B cell (primary cell): ENCODE measurements around the gene SLC47A2. TPM values are rescaled to one million over a fixed set of nuclear protein-coding genes. Genes with fewer than 3 reads are reported as not detected.

Source experiments
- ATAC-seq: fragments of 200-7000 bp; cut with Tn5 transposase; one replicate; pipeline ENCODE4 v1.10.0; 2021; ENCODE audit warnings: low read depth, mild to moderate bottlenecking, moderate number of reproducible peaks, moderate library complexity
- CTCF ChIA-PET: fragments of 350-600 bp; sonication (Branson Sonifier 250); formaldehyde crosslinking; loops from one replicate; lab custom pipeline; 2021; ENCODE audit warnings: antibody characterized with exemption, inconsistent platforms; lab: Charles Lee
- POLR2A ChIA-PET: fragments of 350-600 bp; sonication (Branson Sonifier 250); formaldehyde crosslinking; loops from one replicate; lab custom pipeline; 2021; ENCODE audit warnings: antibody characterized with exemption; lab: Charles Lee
- DNase-seq: peaks from one replicate; pipeline ENCODE4 v3.0.0; 2013
- H2AFZ ChIP-seq: 2 replicates; pipeline ENCODE4 v1.6.1; 2012; ENCODE audit warnings: mild to moderate bottlenecking, low read depth, low read length; ENCODE audit not compliant: insufficient read depth, poor library complexity, severe bottlenecking
- H3K27ac ChIP-seq, 2 donors: 1 replicate in 1 of 2; 2 replicates in 1 of 2; pipeline ENCODE4 v1.5.1; 2012 to 2013; ENCODE audit warnings: low read length in 2 of 2, mild to moderate bottlenecking in 2 of 2, moderate library complexity in 1 of 2
- H3K27me3 ChIP-seq, 4 experiments: fragments of 200-600 bp in 1 of 4; sonication (generic) in 1 of 4; replicated peaks in 1 of 4; 1 replicate in 2 of 4; 2 replicates in 2 of 4; pipeline versions ENCODE4 v1.6.1 to v1.7.0; 2013 to 2016; ENCODE audit warnings: low read length in 3 of 4, mild to moderate bottlenecking in 2 of 4, mixed read lengths in 1 of 4, moderate library complexity in 1 of 4; ENCODE audit not compliant: insufficient read depth in 4 of 4, control insufficient read depth in 3 of 4; ENCODE audit errors: control extremely low read depth in 1 of 4
- H3K36me3 ChIP-seq, 2 experiments: replicated peaks in 1 of 2; 1 replicate in 1 of 2; 2 replicates in 1 of 2; pipeline versions ENCODE4 v1.6.1 to v1.7.1; 2013; ENCODE audit warnings: low read length in 1 of 2; ENCODE audit not compliant: insufficient read depth in 2 of 2, control insufficient read depth in 1 of 2; ENCODE audit errors: control extremely low read depth in 1 of 2, extremely low read depth in 1 of 2
- H3K4me1 ChIP-seq, 2 donors: fragments of 200-600 bp in 1 of 2; sonication (generic) in 1 of 2; 1 replicate in 1 of 2; 2 replicates in 1 of 2; pipeline versions ENCODE4 v1.5.1 to v1.6.1; 2013 to 2017; ENCODE audit warnings: low read length in 2 of 2; ENCODE audit not compliant: control insufficient read depth in 2 of 2, insufficient read depth in 2 of 2
- H3K4me2 ChIP-seq: replicated peaks from 2 replicates; pipeline ENCODE3; 2012; ENCODE audit warnings: mild to moderate bottlenecking, low read depth, low read length; ENCODE audit not compliant: poor library complexity, severe bottlenecking
- H3K4me3 ChIP-seq, 5 experiments: fragments of 200-600 bp in 1 of 5; sonication (generic) in 1 of 5; 1 replicate in 3 of 5; 2 replicates in 2 of 5; pipeline versions ENCODE4 v1.5.1 to v1.7.0; 2011 to 2016; ENCODE audit warnings: low read length in 4 of 5, mild to moderate bottlenecking in 4 of 5, low read depth in 2 of 5, control low read depth in 1 of 5, moderate library complexity in 1 of 5; ENCODE audit not compliant: insufficient read depth in 1 of 5; ENCODE audit errors: control extremely low read depth in 1 of 5, extremely low read depth in 1 of 5
- H3K79me2 ChIP-seq: fragments of 200-600 bp; sonication (generic); one replicate; pipeline ENCODE4 v1.6.0; 2016; ENCODE audit warnings: low read length; ENCODE audit not compliant: control insufficient read depth, insufficient read depth
- H3K9ac ChIP-seq: fragments of 200-600 bp; sonication (generic); 2 replicates; pipeline ENCODE4 v1.6.1; 2017; ENCODE audit warnings: mild to moderate bottlenecking, low read length, moderate library complexity
- H3K9me3 ChIP-seq, 3 donors: one replicate each; pipeline versions ENCODE4 v1.6.1 to v1.7.1; 2013; ENCODE audit warnings: low read length in 2 of 3; ENCODE audit not compliant: control insufficient read depth in 2 of 3, insufficient read depth in 1 of 3; ENCODE audit errors: control extremely low read depth in 1 of 3
- H4K20me1 ChIP-seq: 2 replicates; pipeline ENCODE4 v1.6.0; 2012; ENCODE audit warnings: mild to moderate bottlenecking, low read length; ENCODE audit not compliant: insufficient read depth, control insufficient read depth, poor library complexity, severe bottlenecking
- H3K27ac Mint-ChIP-seq: one replicate; pipeline ENCODE4 v1.8.0; 2021; ENCODE audit warnings: mixed read lengths
- H3K27me3 Mint-ChIP-seq: one replicate; pipeline ENCODE4 v1.8.0; 2021; ENCODE audit warnings: mixed read lengths
- H3K4me1 Mint-ChIP-seq: one replicate; pipeline ENCODE4 v1.8.0; 2021; ENCODE audit warnings: mixed read lengths
- H3K4me3 Mint-ChIP-seq: one replicate; pipeline ENCODE4 v1.8.0; 2021; ENCODE audit warnings: mixed read lengths
- H3K9me3 Mint-ChIP-seq: one replicate; pipeline ENCODE4 v1.8.0; 2022; ENCODE audit warnings: mixed read lengths; ENCODE audit not compliant: insufficient read depth
- CTCF ChIP-seq: fragments of 200-600 bp; IDR thresholded peaks from one replicate; pipeline ENCODE4 v1.8.0; 2022; ENCODE audit warnings: antibody characterized with exemption, mild to moderate bottlenecking
- EZH2 ChIP-seq: IDR thresholded peaks from 2 replicates; pipeline ENCODE4 v1.6.1; 2012; ENCODE audit warnings: borderline replicate concordance, low read depth, mild to moderate bottlenecking, moderate library complexity, low read length; ENCODE audit not compliant: insufficient read depth, poor library complexity, severe bottlenecking
- WGBS: methylation state at CpG from one replicate; pipeline ENCODE4 v1.1.5; 2013; ENCODE audit warnings: missing lambda C conversion rate; ENCODE audit not compliant: insufficient coverage; 5-methylcytosine and 5-hydroxymethylcytosine counted together
- intact Hi-C: fragments of 100-400 bp; cut with micrococcal nuclease; formaldehyde crosslinking; loops from one replicate; pipeline ENCODE4 v1.10.0; 2022
- polyA plus RNA-seq: library from polyadenylated mRNA; depleted of rRNA; stranded (reverse); fragments of >200 nt; gene quantifications from 2 replicates; pipeline ENCODE4 v1.2.3, GENCODE V29; 2012
- total RNA-seq, 2 donors: library from RNA; stranded (reverse); fragments of 120-200 nt in 1 of 2; gene quantifications; 1 replicate in 1 of 2; 2 replicates in 1 of 2; pipeline versions ENCODE4 v1.2.3 to v1.2.4, GENCODE V29; 2013 to 2022

The SLC47A2 gene
- total and polyA plus RNA-seq, 2 donors (not counting 1 experiment from before 2014, with no cell fraction given), result not detected

- H3K27ac ChIP-seq, result no peak overlapping the region
- Mint-ChIP-seq H3K4me1 (no peaks in the 10 kb centered on the region), H3K9me3 (no peaks in the 10 kb centered on the region), H3K27ac (no peak overlapping the region), H3K27me3 (no peaks in the 10 kb centered on the region), H3K4me3 (no peak overlapping the region)
- 96% methylated on average over 14 of the region's 14 CpGs for WGBS
- H3K36me3 ChIP-seq, result no peaks in the 10 kb centered on the region
- DNase-seq (no peak), ATAC-seq (no peak)
- no peaks in the 10 kb centered on the region for H3K27me3 ChIP-seq
- no peaks in the 10 kb centered on the region for H3K4me1 ChIP-seq
- H3K9me3 ChIP-seq, result no peaks in the 10 kb centered on the region
- no peak overlapping the region for H3K4me3 ChIP-seq
- intact Hi-C loops, result no loop called here
- H4K20me1 ChIP-seq, result no peaks in the 10 kb centered on the region
- ChIA-PET CTCF (no interaction called here), POLR2A (no interaction called here)
- no peak overlapping the region for H2AFZ ChIP-seq
- no peak overlapping the region for H3K4me2 ChIP-seq
- TF ChIP-seq EZH2 (no peak), CTCF (no peak)
- H3K79me2 ChIP-seq, result no peaks in the 10 kb centered on the region
- H3K9ac ChIP-seq, result no peak overlapping the region
These were observed 21.7 kb upstream of the SLC47A2 start for GRCh38 chr17:19738073-19738449.

GRCh38 chr17:19737305-19738072 lies 21.1 kb upstream of the SLC47A2 start:
- Histone ChIP-seq H2AFZ (no peak overlapping the region), H3K4me1 (no peaks in the 10 kb centered on the region), H3K4me3 (no peak overlapping the region), H3K27me3 (no peaks in the 10 kb centered on the region), H4K20me1 (no peaks in the 10 kb centered on the region), H3K36me3 (no peaks in the 10 kb centered on the region), H3K27ac (no peak overlapping the region), H3K9ac (no peak overlapping the region), H3K9me3 (no peaks in the 10 kb centered on the region), H3K4me2 (no peak overlapping the region), H3K79me2 (no peaks in the 10 kb centered on the region)
- ATAC-seq, result no peak
- POLR2A ChIA-PET, result no interaction called here
- H3K9me3 Mint-ChIP-seq, result no peaks in the 10 kb centered on the region
- H3K4me1 Mint-ChIP-seq, result no peaks in the 10 kb centered on the region
- CTCF ChIA-PET, result interaction anchor here (0.6 kb wide), 1 partner anchor 491 kb away, joined by 4 read pairs; no protein-coding TSS in a partner anchor
- H3K4me3 Mint-ChIP-seq, result no peak overlapping the region
- H3K27me3 Mint-ChIP-seq, result no peaks in the 10 kb centered on the region
- 86% methylated on average over 15 of the region's 15 CpGs for WGBS
- DNase-seq, result no peak
- TF ChIP-seq CTCF (no peak), EZH2 (no peak)
- H3K27ac Mint-ChIP-seq, result no peak overlapping the region
- intact Hi-C loops, result no loop called here
